HG02884 (cell line): ENCODE data around the gene SUMO4.

Source experiments
- ATAC-seq: cut with Tn5 transposase; IDR thresholded peaks from one replicate; pipeline ENCODE4 v1.9.1; 2021; ENCODE audit warnings: mild to moderate bottlenecking, moderate library complexity; ENCODE audit not compliant: unreplicated experiment

SUMO4 gene

GRCh38 chr6:149449831-149450678 lies 50.0 kb downstream of the SUMO4 start:
- ATAC-seq, result no peak
